Neuronal stem cell (in vitro differentiated cells): Measurements from ENCODE around the gene FGGY.

Experiments
- DNase-seq: peaks from one replicate; pipeline ENCODE4 v3.0.0-alpha.2; 2013; ENCODE audit warnings: low spot score
- H2AFZ ChIP-seq: one replicate; pipeline ENCODE4 v1.6.1; 2013; ENCODE audit warnings: mild to moderate bottlenecking, low read length, inconsistent platforms
- H2AK5ac ChIP-seq: 2 replicates; pipeline ENCODE4 v1.6.1; 2013; ENCODE audit warnings: low read depth, mild to moderate bottlenecking, inconsistent platforms, low read length, moderate library complexity, mixed read lengths
- H2BK120ac ChIP-seq: 2 replicates; pipeline ENCODE4 v1.6.1; 2013; ENCODE audit warnings: low read depth, mild to moderate bottlenecking, inconsistent platforms, low read length, moderate library complexity, mixed read lengths
- H2BK12ac ChIP-seq: one replicate; pipeline ENCODE4 v1.6.1; 2013; ENCODE audit warnings: low read length, inconsistent platforms
- H2BK15ac ChIP-seq: 2 replicates; pipeline ENCODE4 v1.6.1; 2013; ENCODE audit warnings: mild to moderate bottlenecking, low read length, inconsistent platforms, mixed read lengths
- H2BK5ac ChIP-seq: one replicate; pipeline ENCODE4 v1.6.1; 2013; ENCODE audit warnings: inconsistent platforms, mild to moderate bottlenecking, low read length, moderate library complexity
- H3K14ac ChIP-seq: one replicate; pipeline ENCODE4 v1.6.1; 2013; ENCODE audit warnings: low read length, inconsistent platforms
- H3K18ac ChIP-seq: 2 replicates; pipeline ENCODE4 v1.6.1; 2013; ENCODE audit warnings: low read length, inconsistent platforms
- H3K23ac ChIP-seq: 2 replicates; pipeline ENCODE4 v1.6.1; 2013; ENCODE audit warnings: low read depth, mild to moderate bottlenecking, mixed read lengths, low read length, inconsistent platforms; ENCODE audit not compliant: poor library complexity
- H3K27ac ChIP-seq: replicated peaks from 3 replicates; pipeline ENCODE4 v1.5.1; 2013; ENCODE audit warnings: low read length, inconsistent platforms
- H3K27me3 ChIP-seq, 3 experiments: 2 replicates each; pipeline ENCODE4 v1.6.1; 2013; ENCODE audit warnings: low read length in 3 of 3, mild to moderate bottlenecking in 2 of 3, inconsistent platforms in 1 of 3, low read depth in 1 of 3, mixed read lengths in 1 of 3, moderate library complexity in 1 of 3; ENCODE audit not compliant: control insufficient read depth in 3 of 3, insufficient read depth in 3 of 3
- H3K36me3 ChIP-seq, 2 donors: replicated peaks in 1 of 2; 2 replicates each; pipeline ENCODE4 v1.6.1; 2013; ENCODE audit warnings: low read length in 2 of 2; ENCODE audit not compliant: control insufficient read depth in 2 of 2, insufficient read depth in 2 of 2
- H3K4ac ChIP-seq: 2 replicates; pipeline ENCODE4 v1.6.1; 2013; ENCODE audit warnings: inconsistent platforms, mild to moderate bottlenecking, low read length, moderate library complexity
- H3K4me1 ChIP-seq, 2 donors: 1 replicate in 1 of 2; 2 replicates in 1 of 2; pipeline ENCODE4 v1.6.1; 2013; ENCODE audit warnings: low read length in 2 of 2, low read depth in 1 of 2; ENCODE audit not compliant: control insufficient read depth in 2 of 2, insufficient read depth in 1 of 2
- H3K4me2 ChIP-seq: one replicate; pipeline ENCODE4 v1.6.1; 2013; ENCODE audit warnings: mild to moderate bottlenecking, low read length, inconsistent platforms; ENCODE audit not compliant: insufficient read depth, poor library complexity, severe bottlenecking
- H3K4me3 ChIP-seq, 2 donors: 2 replicates each; pipeline ENCODE4 v1.5.1; 2013; ENCODE audit warnings: low read length in 2 of 2, mild to moderate bottlenecking in 2 of 2, inconsistent platforms in 1 of 2, moderate library complexity in 1 of 2
- H3K79me1 ChIP-seq: one replicate; pipeline ENCODE4 v1.6.1; 2013; ENCODE audit warnings: low read depth, mild to moderate bottlenecking, inconsistent platforms, low read length, moderate library complexity
- H3K9ac ChIP-seq: one replicate; pipeline ENCODE4 v1.6.1; 2013; ENCODE audit warnings: mild to moderate bottlenecking, low read depth, low read length, inconsistent platforms; ENCODE audit not compliant: poor library complexity
- H3K9me3 ChIP-seq, 2 donors: replicated peaks in 1 of 2; 2 replicates each; pipeline versions ENCODE3 to v1.6.1; 2013; ENCODE audit warnings: low read length in 2 of 2, mild to moderate bottlenecking in 2 of 2, inconsistent platforms in 1 of 2, low read depth in 1 of 2, mixed read lengths in 1 of 2, moderate library complexity in 1 of 2; ENCODE audit not compliant: control insufficient read depth in 2 of 2, insufficient read depth in 1 of 2
- H4K8ac ChIP-seq: one replicate; pipeline ENCODE4 v1.6.1; 2013; ENCODE audit warnings: low read depth, mild to moderate bottlenecking, inconsistent platforms, low read length, moderate library complexity
- H4K91ac ChIP-seq: one replicate; pipeline ENCODE4 v1.6.1; 2013; ENCODE audit warnings: low read length, low read depth, mild to moderate bottlenecking, inconsistent platforms; ENCODE audit not compliant: poor library complexity
- WGBS, 2 donors: extraction: QIAGEN DNeasy Blood & Tissue Kit; methylation state at CpG; one replicate each; pipeline ENCODE4 v1.1.7; 2013; ENCODE audit warnings: missing lambda C conversion rate in 2 of 2, mixed read lengths in 1 of 2; ENCODE audit not compliant: insufficient read length in 2 of 2, insufficient replicate concordance in 1 of 2; ENCODE audit errors: extremely low coverage in 2 of 2; 5-methylcytosine and 5-hydroxymethylcytosine counted together

Gene FGGY

DNA sequence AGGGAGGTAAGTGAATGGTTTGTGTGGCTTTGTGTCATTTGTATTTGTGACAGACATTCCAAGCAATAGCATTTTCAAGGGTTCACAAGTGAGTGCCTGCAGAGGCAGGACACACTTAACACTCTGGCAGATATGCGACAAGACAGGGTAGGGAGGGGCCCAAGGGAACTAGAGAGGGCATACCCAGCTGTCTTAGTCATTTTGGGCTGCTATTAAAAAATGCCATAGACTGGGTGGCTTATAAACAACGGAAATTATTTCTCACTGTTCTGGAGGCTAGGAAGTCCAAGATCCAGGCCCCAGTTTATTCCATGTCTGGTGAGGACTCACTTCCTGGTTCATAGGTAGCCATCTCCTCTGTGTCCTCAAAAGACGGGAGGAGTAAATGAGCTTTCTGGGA is 137.4 kb downstream of the FGGY start:
- no CpG with 5 or more reads among the region's 3 CpGs for WGBS, 2 donors
- no peak overlapping the region for H3K4ac ChIP-seq
- H3K27ac ChIP-seq = no peak overlapping the region
- peaks cover 11% of the 10 kb centered on the region in 2 donors for H3K4me1 ChIP-seq
- H3K4me3 ChIP-seq = no peak overlapping the region
- no peak overlapping the region for H2AK5ac ChIP-seq
- no peak overlapping the region for H3K4me2 ChIP-seq
- H2BK15ac ChIP-seq = no peak overlapping the region
- H2AFZ ChIP-seq = no peak overlapping the region
- H3K9me3 ChIP-seq = no peaks in the 10 kb centered on the region
- H3K79me1 ChIP-seq = no peaks in the 10 kb centered on the region
- H3K23ac ChIP-seq = no peak overlapping the region
- no peak overlapping the region for H4K8ac ChIP-seq
- no peak overlapping the region for H4K91ac ChIP-seq
- H3K9ac ChIP-seq = no peak overlapping the region
- DNase-seq = no peak
- H2BK12ac ChIP-seq = no peak overlapping the region
- H2BK120ac ChIP-seq = no peak overlapping the region
- no peak overlapping the region for H2BK5ac ChIP-seq
- H3K14ac ChIP-seq = no peak overlapping the region
- no peak overlapping the region for H3K18ac ChIP-seq
- no peaks in the 10 kb centered on the region for H3K27me3 ChIP-seq
- no peaks in the 10 kb centered on the region for H3K36me3 ChIP-seq

DNA sequence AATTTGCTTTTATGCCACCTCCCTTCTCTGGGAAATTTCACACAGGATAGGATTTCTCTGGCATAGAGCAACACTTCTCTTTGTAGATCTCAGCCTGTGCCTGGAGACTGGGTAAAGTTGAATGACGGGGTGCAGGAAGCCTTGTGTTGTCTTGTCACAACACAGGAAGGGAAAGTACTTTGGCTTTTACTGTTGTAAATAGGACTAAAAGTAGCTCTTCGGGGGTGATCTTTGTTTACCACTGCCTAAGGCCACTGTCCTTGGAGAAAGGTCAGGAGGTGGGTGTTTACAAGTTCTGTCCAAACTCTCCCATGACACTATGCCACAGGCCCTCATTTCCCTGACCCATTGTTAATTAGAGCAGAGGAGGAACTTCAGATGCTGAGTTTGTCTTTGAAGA is 139.7 kb downstream of the FGGY start:
- no peak overlapping the region for H2BK12ac ChIP-seq

DNA sequence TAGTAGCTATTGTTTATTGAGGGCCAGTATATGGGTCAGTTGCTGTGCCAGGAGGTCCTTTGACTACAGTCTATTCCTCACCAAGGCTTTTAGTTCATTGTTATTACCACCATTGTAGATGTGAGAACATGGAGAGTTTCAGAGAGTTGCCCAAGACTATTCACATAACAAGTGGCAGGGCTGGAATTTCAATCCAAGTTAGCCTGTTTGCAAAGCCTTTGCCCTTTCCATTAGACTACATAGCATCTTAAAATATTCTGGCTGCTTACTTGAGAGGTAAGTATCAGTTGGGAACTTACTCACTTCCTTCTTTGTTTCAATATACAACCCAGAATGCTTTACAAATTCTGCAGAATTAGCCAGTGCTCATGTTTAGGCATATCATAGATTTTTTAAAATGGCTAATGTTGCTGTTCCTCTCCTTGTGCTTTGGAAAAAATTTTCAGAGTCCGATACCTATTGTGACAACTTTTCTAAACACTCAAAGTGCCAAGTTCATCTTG is 141.2 kb downstream of the FGGY start:
- H3K4me2 ChIP-seq = no peak overlapping the region
- DNase-seq = no peak
- no peak overlapping the region for H2BK12ac ChIP-seq
- no peak overlapping the region for H3K14ac ChIP-seq
- H2AFZ ChIP-seq = no peak overlapping the region
- H3K9me3 ChIP-seq = no peaks in the 10 kb centered on the region
- H3K9ac ChIP-seq = no peak overlapping the region
- no peak overlapping the region for H3K27ac ChIP-seq
- no peak overlapping the region for H4K91ac ChIP-seq
- no peaks in the 10 kb centered on the region for H3K79me1 ChIP-seq
- no peak overlapping the region for H2BK120ac ChIP-seq
- no CpG with 5 or more reads among the region's 1 CpG for WGBS, 2 donors
- no peaks in the 10 kb centered on the region for H3K27me3 ChIP-seq
- H3K4ac ChIP-seq = no peak overlapping the region
- H2BK5ac ChIP-seq = no peak overlapping the region
- H3K4me3 ChIP-seq = no peak overlapping the region
- H3K23ac ChIP-seq = no peak overlapping the region
- no peak overlapping the region for H2BK15ac ChIP-seq
- H2AK5ac ChIP-seq = no peak overlapping the region
- H3K4me1 ChIP-seq = peaks cover 11% of the 10 kb centered on the region in 2 donors
- no peaks in the 10 kb centered on the region for H3K36me3 ChIP-seq
- H3K18ac ChIP-seq = no peak overlapping the region
- H4K8ac ChIP-seq = no peak overlapping the region

More for the DNA sequence above, 139.7 kb downstream of the FGGY start:
- no peak overlapping the region for H2BK5ac ChIP-seq
- H3K4ac ChIP-seq = no peak overlapping the region
- H2BK15ac ChIP-seq = no peak overlapping the region
- WGBS, 2 donors = no CpG with 5 or more reads among the region's 2 CpGs
- no peaks in the 10 kb centered on the region for H3K9me3 ChIP-seq
- H3K36me3 ChIP-seq = no peaks in the 10 kb centered on the region
- no peak overlapping the region for H3K14ac ChIP-seq
- no peak overlapping the region for H2BK120ac ChIP-seq
- no peak overlapping the region for H3K4me3 ChIP-seq
- no peak overlapping the region for H4K8ac ChIP-seq
- no peak overlapping the region for H3K4me2 ChIP-seq
- H3K27me3 ChIP-seq = no peaks in the 10 kb centered on the region
- no peaks in the 10 kb centered on the region for H3K79me1 ChIP-seq
- H3K27ac ChIP-seq = no peak overlapping the region
- peaks cover 11% of the 10 kb centered on the region in 2 donors for H3K4me1 ChIP-seq
- H3K18ac ChIP-seq = no peak overlapping the region
- no peak overlapping the region for H3K23ac ChIP-seq
- no peak overlapping the region for H4K91ac ChIP-seq
- peak overlapping the region; percentile 37 for H2AFZ ChIP-seq
- DNase-seq = no peak
- H3K9ac ChIP-seq = no peak overlapping the region
- no peak overlapping the region for H2AK5ac ChIP-seq

DNA sequence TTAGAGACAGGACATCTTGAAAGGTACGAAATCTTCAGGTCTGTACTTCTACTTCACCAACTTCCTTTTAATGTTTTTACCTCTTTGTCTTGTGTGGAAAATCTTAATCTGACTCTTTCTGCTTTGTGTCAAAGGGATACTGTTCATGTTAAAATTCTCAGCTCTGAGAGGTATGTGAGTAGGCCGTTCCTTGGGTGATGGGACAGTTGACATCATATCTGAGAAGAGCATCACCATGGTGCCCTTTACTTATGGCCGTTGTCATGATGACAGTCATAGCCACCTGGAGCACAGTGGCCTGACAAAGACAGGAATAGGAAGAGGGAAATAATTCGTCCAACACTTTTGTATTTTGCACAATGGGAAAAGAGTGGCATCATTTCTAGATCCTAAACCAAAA is 145.6 kb downstream of the FGGY start:
- H3K4me3 ChIP-seq = no peak overlapping the region
- no peak overlapping the region for H3K18ac ChIP-seq
- H2BK5ac ChIP-seq = no peak overlapping the region
- H2BK12ac ChIP-seq = no peak overlapping the region
- H3K9me3 ChIP-seq = peaks cover 0 to 10% of the 10 kb centered on the region in 2 donors
- H3K23ac ChIP-seq = no peak overlapping the region
- no peak overlapping the region for H3K14ac ChIP-seq
- H3K27ac ChIP-seq = no peak overlapping the region
- H4K8ac ChIP-seq = no peak overlapping the region
- H3K79me1 ChIP-seq = no peaks in the 10 kb centered on the region
- H2AFZ ChIP-seq = no peak overlapping the region
- H3K4me1 ChIP-seq = peaks cover 8 to 18% of the 10 kb centered on the region in 2 donors
- no peak overlapping the region for H4K91ac ChIP-seq
- no peak overlapping the region for H2BK15ac ChIP-seq
- no peaks in the 10 kb centered on the region for H3K36me3 ChIP-seq
- H3K4ac ChIP-seq = no peak overlapping the region
- H2BK120ac ChIP-seq = no peak overlapping the region
- no peak for DNase-seq
- H3K4me2 ChIP-seq = no peak overlapping the region
- no peaks in the 10 kb centered on the region for H3K27me3 ChIP-seq
- WGBS, 2 donors = no CpG with 5 or more reads among the region's 4 CpGs
- no peak overlapping the region for H3K9ac ChIP-seq
- no peak overlapping the region for H2AK5ac ChIP-seq
